ENCODE results near the gene NISCH.

NISCH gene

DNA sequence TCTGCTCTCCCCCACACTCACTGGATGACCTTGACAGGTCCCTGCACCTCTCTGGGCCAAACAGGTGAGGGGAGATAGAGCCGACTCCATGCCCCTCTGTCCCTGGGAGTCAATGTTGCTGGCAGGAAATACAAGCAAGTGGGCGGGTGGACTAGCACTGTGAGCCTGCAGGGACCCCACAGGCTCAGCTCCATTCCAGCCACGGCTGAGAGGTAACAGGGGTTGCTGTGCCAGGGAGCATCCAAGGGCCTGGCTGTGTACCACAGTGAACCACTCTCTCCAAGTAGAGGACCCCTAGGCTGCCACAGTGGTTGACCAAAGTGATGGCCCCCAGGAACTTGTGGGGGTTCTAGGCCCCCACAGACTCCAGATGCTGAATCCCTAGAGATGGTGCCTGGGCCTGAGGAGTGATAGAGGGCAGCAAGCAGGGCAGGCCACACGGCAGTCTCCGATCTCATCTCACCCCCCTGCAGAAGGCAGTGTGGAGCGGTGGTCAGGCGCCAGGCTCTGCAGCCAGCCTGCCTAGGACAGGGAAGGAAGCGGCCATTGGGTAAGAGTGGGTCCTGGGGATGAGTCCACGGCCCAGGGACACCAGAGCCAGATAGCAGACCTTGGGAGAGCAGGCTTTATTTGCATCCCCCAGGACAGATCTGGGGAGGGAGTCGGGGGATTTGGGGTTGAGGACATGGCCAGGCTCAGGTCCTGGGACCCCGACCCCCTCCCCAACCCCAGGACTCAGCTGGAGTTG is 4.7 kb upstream of the NISCH start:
- FAIRE-seq, result no peak

DNA sequence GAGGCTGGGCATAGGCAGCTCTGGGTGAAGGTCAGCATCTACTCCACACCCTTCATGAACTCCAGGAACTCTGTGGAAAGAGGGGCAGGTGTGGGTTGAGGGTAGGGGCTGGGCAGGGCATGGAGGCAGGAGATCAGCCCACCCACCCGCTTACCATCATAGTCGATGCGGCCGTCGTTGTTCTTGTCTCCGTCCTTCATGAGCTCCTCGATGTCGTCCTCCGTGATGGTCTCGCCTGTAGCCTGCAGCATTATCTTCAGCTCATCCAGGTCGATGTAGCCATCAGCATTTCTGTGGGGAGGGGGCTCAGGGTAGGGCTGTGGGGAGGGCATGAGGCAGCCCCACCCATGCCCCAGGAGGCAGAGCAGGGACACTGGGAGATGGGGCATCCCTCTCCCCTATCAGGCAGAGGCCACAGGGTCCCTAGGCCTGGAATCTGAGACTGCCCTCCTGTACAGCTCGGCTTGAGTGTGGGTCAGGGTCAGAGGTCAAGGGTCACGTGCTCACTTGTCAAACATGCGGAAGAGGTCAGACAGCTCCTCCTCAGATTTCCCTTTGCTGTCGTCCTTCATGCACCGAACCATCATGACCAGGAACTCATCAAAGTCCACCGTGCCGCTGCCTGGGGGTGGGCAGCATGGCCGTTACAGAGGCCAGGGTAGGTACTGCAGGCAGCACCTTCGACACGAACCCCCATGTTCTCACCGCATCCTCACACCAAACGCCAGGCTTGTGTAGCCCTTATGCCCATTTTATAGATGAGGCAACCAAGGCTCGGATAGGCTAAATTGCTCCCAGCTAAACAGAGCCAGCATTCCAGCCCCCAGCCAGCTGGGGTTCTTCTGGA is 3.9 kb upstream of the NISCH start:
- no peak for FAIRE-seq

DNA sequence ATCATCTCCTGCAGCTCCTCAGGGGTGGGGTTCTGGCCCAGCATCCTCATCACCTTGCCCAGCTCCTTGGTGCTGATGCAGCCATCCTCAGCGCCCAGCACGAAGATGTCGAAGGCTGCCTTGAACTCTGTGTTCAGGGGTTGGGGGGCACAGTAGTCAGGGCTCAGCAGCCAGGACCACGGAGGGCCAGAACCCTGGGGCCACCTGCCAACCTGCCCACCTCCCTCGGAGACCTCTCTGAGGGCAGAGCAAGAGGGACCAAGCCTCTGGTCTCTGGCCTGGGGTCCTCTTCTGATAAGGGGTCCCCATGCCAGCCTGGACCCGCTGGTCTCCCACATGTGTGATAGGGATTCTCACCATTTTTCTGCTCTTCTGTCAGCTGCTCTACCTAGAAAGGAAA is 3.3 kb upstream of the NISCH start:
- no peak for FAIRE-seq

DNA sequence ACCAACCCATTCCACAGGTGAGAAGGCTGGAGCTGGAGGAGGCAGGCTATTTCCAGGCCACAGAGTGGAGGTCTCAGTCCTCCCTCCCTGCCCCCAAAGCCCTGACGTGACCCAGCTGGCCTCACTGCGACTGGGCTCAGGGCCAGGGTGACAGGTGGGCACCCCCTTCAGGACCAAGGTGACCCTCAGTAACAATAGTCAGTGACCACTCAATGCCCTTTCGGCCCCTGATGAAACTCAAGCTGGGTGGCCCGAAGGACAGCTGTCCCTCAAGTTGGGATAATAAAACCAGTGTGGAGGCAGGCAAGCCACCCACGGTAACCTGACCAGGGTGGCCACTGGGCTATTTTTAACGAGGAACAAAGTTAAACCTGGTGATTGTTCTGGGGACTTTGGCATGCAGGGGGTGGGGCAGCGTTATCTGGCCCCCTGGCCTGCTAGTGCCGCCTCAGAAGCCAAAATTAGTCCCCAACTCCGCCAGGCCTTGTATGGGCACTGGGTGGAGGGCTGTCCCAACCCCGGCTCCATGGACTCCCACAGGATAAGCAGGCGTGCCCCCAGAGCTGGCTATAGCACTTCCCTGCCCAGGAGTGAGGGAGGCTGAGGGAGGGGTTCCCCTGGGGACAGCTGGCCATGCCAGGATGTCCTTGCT is 2.7 kb upstream of the NISCH start:
- no peak for FAIRE-seq

DNA sequence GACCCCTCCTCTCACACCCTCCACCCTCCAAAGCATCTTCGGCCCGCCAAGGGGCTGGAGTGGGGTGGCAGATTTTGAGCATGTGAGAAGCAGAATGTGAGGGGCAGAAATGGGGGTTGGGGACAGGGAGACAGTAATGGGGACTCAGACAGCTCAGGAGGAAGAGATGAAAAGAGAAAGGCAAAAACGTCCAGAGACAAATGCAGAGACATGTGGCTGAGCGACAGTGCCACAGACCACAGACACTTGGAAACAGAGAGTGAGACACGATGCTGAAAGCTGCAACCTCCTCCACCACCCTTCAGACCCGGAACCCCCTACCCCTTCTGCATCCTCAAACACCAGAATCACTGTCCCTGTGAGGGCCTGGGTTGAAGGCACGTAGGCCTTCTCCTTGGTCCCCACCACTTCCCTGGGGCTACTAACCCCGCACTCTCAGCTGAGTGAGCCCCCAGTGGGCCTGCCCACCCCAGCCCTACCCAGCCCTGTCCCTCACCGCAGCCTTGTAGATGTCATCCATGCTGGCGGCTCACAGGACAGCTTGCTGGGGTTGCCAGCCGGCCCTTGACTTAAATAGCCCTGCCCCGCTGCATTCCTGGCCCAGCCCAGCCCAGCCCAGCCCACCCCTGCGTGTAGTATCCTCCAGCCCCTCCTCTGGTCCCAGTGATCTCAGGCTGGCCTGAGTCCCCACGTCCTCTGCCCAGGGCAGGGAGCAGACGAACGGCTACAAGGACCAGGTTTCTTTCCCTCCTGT is 1.7 kb upstream of the NISCH start, which contains the start of gene TNNC1:
Gene TNNC1 (minus strand): TSS at position 546 of the 754 bp plus-strand sequence. CDS start 26 bp downstream, at position 520.
- no peak for FAIRE-seq

DNA sequence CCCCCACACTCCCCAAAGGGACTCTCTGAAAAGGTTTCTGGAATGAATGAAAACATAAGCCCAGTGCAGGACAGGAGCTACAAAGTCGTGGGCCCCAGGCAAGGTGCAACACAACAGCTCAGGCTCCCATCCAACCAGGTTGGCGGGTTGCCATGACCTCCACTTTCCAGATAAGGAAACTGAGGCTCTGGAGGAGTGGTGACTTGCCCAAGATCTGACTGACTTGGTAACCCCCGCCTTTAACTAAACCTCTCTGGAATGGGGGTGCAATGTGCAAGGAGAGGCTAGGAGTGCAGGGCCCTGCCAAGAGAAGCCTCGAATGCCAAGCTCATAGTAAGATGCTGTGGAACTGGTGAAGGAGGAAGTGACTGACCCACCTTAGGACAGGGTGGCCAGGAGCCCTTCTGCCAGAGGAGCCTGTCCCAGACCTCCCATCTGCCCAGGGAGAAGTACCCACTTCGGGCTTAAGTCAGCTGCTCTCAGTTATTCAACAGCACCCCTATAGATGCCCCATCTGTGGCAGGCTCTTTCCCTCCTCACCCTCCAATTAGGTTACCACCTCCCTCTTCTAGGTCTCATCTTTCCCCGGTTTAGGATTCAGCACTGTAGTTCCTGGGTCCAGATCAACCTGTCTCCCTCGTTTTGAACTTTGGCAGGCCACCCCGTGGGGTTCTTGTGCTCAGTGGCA is 1.0 kb upstream of the NISCH start:
- FAIRE-seq, result no peak

DNA sequence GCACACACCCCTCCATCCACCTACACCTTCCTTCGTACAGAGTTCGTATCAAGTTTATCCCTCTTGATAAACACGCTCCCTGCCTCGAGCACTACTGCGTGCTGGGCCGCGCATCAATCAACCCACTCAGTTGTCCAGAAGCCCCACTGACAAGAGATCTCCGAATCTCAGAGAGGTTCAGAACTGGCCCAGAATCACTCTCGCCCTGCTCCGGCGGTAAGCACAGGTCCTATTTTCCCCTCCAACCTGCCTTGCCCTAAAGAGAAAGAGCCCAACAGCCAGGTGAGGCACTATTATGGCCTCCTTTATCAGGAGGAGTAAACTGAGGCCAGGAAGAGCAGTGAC is 494 bp upstream of the NISCH start:
- FAIRE-seq, result no peak

DNA sequence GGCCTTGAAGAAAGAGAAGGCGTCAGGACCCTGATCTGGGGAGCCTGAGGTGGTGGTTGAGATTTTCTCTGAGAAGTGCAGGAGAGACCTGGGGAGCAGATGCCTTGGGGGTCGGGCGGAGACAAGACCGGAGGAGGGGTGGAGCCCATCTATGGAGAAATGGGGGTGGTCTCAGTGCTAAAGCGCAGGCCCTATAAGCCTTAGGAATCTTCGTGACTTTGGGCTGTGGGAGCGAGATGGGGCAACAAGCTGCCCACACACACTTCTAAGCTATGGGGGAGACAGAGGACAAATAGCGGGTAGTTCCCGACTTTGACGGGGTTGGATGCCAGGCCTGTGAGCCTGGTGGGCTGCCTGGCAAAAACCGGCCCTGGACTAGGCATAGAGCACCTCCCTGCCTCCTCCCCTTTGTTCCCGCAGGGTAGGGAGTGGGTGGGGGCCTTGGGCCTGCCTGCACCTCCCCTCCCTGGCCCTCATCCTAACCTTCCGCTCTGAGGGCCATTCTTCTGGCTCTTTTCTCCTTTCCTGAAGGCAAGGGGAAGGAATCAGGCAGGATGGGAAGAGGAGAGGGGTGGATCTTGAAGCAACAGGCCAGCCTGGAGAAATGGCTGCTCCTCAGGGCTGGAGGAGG is 880 bp downstream of the NISCH start:
- no peak for FAIRE-seq

DNA sequence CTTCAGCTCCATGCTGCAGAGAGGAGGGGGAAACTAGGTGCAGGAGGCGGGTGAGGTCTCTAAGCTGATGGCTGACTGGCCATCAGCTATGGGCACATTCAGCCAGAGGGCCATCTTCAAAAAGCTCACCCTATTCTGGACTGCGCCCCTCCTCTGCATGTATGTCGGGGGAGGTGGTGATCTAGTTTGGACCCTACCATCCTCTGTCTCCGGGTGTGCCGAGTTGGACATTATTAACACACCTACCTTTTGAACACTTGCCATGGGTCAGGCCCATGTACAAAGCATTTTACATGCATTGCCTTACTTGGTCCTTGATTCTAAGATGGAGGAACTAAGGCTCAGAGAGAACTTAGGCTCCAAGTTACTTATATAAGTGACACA is 1.4 kb downstream of the NISCH start:
- FAIRE-seq, result no peak

DNA sequence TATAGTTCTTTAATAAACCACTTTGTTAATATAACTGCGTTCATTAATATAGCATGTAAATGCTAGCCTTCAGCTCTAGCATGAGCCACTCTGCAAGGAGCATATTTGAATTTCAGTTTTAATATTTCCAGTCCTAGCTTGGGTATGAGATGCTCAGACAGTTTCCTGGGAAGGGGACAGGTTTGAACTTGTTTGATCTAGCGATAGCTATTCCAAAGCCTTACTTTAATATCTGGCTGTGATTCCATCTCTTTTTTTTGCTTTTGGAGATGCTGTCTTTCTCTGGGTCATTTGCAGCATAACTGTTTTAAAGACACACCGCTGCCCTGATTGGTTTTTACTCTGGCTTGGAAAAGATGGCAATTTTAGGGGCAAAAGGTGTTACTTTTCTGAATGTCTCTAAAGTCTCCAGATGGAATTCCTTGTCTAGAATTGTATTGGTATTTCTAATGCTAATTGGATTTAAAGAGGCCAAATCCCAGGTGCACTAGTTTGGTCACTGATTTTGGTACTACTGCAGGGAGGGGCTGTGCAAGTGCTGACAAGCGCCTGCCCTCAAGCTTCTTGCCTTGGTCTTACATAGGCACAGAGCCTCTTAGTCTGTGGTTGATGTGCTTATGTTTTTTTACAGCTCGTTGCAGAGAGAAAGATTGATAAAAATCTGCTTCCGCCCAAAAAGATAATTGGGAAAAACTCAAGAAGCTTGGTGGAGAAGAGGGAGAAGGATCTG is 2.8 kb downstream of the NISCH start:
- FAIRE-seq, result no peak

DNA sequence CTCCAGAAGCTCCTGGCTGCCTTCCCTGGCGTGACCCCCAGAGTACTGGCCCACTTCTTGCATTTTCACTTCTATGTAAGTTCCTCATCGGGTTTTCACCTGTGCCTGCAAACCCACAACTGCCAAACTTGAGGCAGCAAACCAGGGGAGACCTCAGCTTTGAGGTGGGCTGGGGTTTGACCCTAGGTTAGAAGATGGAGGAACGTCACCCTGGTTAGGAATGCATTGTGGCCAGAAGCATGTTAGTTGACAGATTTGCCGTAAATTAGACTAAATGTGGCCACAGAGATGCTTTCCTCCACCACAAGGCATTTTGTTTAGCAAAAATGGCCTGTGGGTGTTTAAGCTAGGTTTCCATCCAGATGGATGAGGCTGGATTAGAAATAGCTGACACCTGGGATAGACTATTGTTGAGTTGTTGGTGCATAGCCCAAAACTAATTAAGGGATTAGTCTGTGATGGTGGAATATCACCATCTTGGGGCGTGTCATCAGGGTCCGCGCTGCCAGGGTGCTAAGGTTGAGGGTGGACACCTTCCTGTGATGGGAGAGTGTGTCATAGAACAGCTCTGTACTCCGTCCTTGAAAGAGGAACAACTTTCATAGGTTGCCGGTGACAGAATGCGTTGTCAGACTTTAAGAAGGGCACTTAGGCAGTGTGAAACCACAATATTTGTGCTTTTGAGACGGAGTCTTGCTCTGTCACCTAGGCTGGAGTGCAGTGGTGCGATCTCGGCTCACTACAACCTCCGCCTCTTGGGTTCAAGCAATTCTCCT is 3.6 kb downstream of the NISCH start:
- FAIRE-seq, result no peak

DNA sequence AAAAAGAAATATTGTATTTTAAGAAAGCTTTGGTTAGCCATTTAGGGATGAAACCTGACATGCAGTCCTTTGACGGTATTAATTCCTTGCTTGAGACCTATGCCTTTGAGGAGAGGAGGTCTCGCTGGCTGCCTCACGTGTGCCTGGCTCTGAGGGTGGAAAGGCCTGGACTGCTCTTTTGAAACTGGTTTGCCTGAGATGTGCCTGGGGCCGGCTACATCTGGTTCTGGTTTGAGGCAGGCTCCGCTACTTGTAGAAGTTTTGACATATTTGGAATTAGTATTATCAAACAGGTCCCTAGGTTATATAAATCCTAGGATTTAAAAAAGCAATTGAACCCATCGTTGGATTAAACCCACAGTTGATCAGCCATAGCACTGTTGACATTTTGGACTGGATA is 6.5 kb downstream of the NISCH start:
- no peak for FAIRE-seq

DNA sequence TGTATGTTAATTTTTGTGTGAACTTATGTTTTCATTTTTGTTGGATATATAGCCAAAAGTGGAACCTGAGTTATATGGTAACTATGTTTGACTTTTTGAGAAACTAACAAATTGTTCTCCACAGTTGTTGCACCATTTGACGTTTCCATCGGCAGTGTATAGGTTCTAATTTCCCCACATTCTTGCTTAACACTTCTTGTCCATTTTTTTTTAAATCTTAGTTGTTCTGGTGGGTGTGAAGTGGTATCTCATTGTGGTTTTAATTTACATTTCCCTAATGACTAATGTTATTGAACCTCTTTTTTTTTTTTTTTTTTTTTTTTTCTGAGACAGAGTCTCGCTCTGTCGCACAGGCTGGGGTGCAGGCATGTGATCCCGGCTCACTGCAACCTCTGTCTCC is 8.0 kb downstream of the NISCH start:
- FAIRE-seq, result no peak

DNA sequence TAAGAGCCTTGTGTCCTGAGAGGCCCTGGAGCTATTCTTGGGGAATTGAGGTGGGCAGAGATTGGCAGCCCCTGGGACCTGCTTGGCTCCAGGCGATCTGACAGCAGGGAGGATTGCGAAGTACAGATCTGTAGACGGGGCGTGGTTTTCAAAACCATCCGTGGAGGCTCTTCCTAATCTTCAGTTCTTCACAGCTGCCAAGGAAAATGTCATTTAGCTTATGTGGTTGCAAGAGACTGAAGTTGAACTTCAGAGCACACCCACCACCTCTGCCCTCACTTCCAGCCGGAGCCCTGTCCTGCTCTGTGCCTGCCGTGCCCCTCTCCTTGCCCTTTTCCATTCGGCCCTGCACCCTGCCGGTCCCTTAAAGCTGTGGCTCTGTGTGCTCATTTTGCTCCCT is 12.9 kb downstream of the NISCH start:
- no peak for FAIRE-seq

DNA sequence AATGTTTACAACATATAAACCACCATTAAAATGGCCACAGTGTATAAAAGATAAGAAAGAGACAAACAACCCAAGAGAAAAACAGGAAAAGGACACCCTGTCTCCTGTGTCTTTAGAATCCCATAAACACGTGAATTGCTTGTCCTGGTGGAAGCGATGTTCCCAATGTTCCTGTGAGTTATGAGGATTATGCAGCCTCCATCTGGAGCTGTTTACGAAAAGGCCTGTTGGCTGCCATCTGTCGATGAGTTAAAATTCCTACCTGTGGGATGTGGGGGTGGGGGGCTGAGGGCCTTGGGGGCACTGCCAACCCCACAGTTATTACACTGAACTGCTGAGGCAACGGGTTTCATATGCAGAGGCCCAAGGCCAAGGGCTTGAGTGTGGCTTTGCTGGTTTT is 13.6 kb downstream of the NISCH start:
- FAIRE-seq, result no peak

DNA sequence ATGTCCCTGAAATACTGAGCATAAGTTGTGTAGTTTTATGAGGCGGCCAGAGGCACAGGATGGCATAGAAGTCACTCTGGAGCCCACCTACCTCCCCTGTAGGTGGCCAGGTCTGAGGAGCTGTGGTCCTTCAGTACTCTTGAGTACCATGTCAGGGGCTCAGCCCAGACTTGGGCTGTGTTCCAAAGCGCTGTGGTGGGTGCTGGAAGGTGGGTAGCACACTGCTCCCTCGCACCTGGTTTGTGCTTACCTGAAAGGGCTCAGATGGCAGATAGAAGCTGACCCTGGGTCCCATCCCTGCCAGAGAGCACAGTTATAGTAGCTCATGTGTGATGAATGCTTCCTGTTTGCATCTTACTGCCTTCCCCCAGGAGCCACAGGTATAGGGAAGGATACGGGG is 15.5 kb downstream of the NISCH start:
- no peak for FAIRE-seq

DNA sequence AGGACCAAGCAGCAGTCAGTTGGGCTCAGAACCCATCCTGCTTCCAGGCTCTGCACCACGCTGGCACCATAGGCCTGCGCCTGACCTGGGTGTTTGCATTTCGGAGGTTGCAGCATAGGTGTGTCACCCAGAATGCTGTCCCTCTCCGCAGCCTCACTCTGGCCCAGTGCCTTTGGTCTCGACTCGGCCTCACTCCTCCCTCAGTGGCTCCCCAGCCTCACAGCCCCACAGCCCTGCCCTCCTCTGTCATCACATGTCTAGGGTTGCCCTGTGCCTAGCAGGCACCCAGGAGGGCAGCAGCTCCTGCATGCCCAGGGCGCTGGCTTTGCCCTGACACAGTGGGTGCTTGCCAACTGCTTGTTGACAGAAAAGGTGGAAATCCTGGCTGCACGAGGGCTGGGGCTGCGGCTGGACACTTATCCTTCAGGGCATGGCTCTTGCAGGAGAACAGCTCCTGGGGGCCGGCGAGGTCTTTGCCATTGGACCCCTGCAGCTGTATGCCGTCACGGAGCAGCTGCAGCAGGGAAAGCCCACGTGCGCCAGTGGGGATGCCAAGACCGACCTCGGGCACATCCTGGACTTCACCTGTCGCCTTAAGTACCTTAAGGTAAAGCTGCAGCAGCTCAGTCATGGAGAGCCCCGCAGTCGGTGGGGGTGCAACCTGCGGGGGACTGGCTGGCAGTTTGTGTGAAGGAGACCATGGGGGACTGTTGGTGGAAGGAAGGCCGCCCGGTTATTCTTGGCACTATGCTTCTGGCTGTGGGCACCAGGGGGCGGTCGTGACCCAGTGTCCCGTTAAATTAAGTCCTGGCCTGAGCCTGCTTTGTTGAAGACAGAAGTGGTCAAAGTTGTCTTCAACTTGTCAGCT is 16.2 kb downstream of the NISCH start:
- FAIRE-seq, result no peak

DNA sequence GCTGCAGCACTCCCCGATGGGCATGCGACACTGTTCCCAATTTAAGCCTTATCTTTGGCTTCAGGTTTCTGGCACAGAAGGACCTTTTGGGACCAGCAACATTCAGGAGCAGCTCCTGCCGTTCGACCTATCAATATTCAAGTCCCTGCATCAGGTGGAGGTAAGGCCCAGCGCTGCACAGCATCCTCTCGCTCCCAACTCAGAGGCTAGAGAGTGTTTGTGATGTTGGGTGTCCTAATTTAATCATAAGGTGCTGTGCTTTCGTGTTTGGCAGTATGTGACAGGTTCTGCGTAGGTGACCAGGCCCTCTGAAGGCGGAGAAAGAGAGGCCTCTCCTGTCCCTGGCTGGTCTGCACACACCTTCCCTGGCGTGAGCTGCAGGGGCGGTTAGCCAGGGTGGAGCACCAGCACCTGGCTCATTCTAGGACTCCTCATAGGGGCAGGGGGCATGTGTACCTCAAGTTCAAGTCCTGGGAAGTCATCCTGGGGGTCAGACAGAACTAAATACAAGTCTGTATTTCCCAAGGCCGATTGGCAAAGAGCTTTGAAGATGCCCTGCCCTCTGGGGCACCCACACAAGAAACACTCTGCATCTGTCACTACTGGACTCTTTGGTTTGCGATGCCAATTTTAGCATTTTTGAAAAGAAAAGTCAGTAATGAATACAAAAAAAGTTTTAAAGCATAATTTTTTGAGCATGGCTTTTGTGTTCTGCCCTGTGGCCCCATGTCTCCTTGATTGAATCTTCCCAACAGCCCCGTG is 17.0 kb downstream of the NISCH start:
- FAIRE-seq, result no peak

DNA sequence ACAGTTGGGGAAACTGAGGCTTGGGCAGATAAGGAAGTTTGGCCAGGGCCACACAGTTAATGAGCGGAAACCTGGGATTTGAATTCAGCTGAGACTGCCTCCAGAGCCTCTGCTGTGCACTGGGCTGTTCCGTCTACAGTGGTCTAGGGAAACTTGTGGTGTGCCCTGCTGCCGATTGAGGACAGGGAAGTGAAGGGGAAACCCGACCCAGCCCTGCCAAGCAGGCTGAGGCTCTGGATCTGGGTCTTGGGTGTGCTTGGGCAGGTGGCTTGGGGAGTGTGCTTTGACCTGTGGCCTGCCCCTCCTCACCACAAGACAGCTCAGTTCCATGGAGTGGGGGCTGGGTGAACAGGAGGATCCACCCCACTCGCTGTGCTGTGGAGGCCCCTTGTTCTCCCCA is 17.6 kb downstream of the NISCH start:
- FAIRE-seq, result no peak
